Peyer's patch (tissue), 4 donors: ENCODE results near the gene OXNAD1. TPM values are rescaled to one million over a fixed set of nuclear protein-coding genes. Genes with fewer than 3 reads are reported as not detected.

Source experiments
- DNase-seq, 3 donors: peaks; one replicate each; pipeline ENCODE4 v3.0.0-alpha.2; 2017 to 2019
- H3K27ac ChIP-seq, 4 donors: fragments of 200-600 bp; sonication (generic); one replicate each; pipeline ENCODE4 v1.5.1; 2016 to 2019
- H3K27me3 ChIP-seq, 2 donors: fragments of 200-600 bp; sonication (generic); one replicate each; pipeline ENCODE4 v1.5.1; 2019
- H3K36me3 ChIP-seq, 3 donors: fragments of 200-600 bp; sonication (generic); one replicate each; pipeline ENCODE4 v1.5.1; 2016 to 2019
- H3K4me1 ChIP-seq, 4 donors: fragments of 200-600 bp; sonication (generic); one replicate each; pipeline ENCODE4 v1.5.1; 2016 to 2019
- H3K4me3 ChIP-seq, 4 donors: fragments of 200-600 bp; sonication (generic); 1 replicate in 3 of 4; 2 replicates in 1 of 4; pipeline ENCODE4 v1.5.1; 2016 to 2019; ENCODE audit warnings: mild to moderate bottlenecking in 1 of 4
- H3K9me3 ChIP-seq, 4 donors: fragments of 200-600 bp; sonication (generic); one replicate each; pipeline ENCODE4 v1.5.1; 2016 to 2019; ENCODE audit warnings: mild to moderate bottlenecking in 1 of 4
- POLR2A ChIP-seq, 2 donors: fragments of 450-650 bp; IDR thresholded peaks; one replicate each; pipeline ENCODE4 v1.5.1; 2017; ENCODE audit warnings: antibody characterized with exemption in 2 of 2, mild to moderate bottlenecking in 2 of 2, moderate library complexity in 2 of 2
- total RNA-seq, 4 donors: library from RNA; depleted of rRNA; stranded (reverse); fragments of >200 nt; gene quantifications; one replicate each; pipeline ENCODE4 v1.1.0, GENCODE V29; 2016
- TF ChIP-seq, protein P1 (sequence below), 6 experiments: fragments of 450-650 bp in 4 of 6; fragments of 200-600 bp in 2 of 6; sonication (generic) in 1 of 6; IDR thresholded peaks; one replicate each; pipeline ENCODE4 v1.5.1; 2017 to 2019; ENCODE audit warnings: antibody characterized with exemption in 6 of 6, mild to moderate bottlenecking in 3 of 6, moderate library complexity in 1 of 6

OXNAD1 gene
- total RNA-seq, 4 donors from 2014 or later = 44.5 to 45.8 (median 45.2) TPM

DNA sequence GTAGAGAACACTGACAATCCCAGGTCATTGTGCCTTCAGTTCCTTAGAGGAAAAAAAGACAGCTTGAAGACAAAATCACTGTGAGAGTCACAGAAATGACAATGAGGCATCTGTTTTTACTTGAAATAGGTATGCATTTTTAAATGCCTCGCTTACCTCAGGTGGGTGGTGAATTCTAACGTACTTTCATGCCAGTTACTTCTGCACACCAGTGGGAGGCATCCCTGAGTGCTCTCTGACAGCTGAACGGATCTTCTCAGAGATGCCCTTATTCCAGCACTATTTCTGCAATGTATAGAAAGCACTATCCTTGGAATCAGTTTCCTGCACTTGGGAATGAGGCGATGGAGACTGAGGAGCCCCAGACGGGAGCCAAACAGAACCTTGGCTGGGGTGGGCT, 16.5 kb upstream of the OXNAD1 start:
- no peak for DNase-seq
- TF ChIP-seq, protein P1, sequence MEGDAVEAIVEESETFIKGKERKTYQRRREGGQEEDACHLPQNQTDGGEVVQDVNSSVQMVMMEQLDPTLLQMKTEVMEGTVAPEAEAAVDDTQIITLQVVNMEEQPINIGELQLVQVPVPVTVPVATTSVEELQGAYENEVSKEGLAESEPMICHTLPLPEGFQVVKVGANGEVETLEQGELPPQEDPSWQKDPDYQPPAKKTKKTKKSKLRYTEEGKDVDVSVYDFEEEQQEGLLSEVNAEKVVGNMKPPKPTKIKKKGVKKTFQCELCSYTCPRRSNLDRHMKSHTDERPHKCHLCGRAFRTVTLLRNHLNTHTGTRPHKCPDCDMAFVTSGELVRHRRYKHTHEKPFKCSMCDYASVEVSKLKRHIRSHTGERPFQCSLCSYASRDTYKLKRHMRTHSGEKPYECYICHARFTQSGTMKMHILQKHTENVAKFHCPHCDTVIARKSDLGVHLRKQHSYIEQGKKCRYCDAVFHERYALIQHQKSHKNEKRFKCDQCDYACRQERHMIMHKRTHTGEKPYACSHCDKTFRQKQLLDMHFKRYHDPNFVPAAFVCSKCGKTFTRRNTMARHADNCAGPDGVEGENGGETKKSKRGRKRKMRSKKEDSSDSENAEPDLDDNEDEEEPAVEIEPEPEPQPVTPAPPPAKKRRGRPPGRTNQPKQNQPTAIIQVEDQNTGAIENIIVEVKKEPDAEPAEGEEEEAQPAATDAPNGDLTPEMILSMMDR (IDR thresholded peaks at IDR 0.05) = no peak
- TF ChIP-seq POLR2A (IDR thresholded peaks at IDR 0.05) = no peak
- Histone ChIP-seq H3K4me1 (peaks cover 0 to 16% (median 5%) of the 10 kb centered on the region in 4 donors), H3K27me3 (no peaks in the 10 kb centered on the region), H3K9me3 (no peaks in the 10 kb centered on the region), H3K36me3 (no peaks in the 10 kb centered on the region), H3K4me3 (no peak overlapping the region), H3K27ac (no peak overlapping the region)

DNA sequence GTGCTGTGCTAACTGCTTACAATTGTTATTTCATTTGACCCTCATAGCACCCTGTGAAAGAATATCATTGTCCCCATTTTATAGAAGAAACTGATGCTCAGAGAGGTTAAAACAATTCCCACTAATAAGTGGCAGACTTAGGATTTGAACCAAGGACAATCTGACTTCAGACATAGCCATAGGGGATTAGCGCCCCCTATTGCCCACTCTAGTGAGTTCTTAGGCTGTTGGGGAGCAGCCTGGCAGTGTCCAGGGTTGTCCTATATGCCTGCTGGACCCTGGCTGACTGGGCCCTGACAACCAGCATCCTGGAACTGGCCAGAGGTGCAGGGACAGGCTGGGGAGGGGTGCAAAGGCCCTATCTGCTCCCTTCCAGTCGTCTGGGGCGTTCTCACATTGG, 15.7 kb upstream of the OXNAD1 start:
- no peak for TF ChIP-seq POLR2A (IDR thresholded peaks at IDR 0.05)
- TF ChIP-seq, protein P1 (IDR thresholded peaks at IDR 0.05) = peak in 1 of 6 experiments; percentile 32
- no peak for DNase-seq
- no peaks in the 10 kb centered on the region for H3K9me3 ChIP-seq
- H3K36me3 ChIP-seq = no peaks in the 10 kb centered on the region
- H3K27me3 ChIP-seq = no peaks in the 10 kb centered on the region
- no peak overlapping the region for H3K4me3 ChIP-seq
- peaks cover 0 to 17% (median 5%) of the 10 kb centered on the region in 4 donors for H3K4me1 ChIP-seq
- H3K27ac ChIP-seq = no peak overlapping the region

DNA sequence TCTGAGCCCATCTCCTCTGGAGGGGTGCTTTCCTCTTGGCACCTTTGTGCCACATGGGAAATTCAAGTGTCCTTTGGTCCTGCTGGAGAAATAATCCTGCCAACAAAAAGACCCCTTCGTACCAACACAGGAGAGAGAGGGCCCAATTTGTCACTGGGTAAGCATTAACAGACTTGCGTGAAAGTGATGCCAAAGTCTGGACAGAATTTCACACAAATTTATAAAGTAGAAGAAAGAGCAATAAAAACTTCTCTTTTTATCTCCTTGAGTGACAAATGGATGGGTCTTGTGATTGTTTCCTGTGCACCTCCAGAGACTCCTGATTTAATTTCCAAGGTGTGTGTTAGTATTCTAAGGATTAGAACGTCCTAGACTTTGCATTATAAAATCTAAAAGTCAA, 15.1 kb upstream of the OXNAD1 start:
- DNase-seq = no peak
- TF ChIP-seq POLR2A (IDR thresholded peaks at IDR 0.05) = no peak
- TF ChIP-seq, protein P1 (IDR thresholded peaks at IDR 0.05) = no peak
- Histone ChIP-seq H3K27me3 (no peaks in the 10 kb centered on the region), H3K27ac (no peak overlapping the region), H3K36me3 (no peaks in the 10 kb centered on the region), H3K4me3 (no peak overlapping the region), H3K9me3 (no peaks in the 10 kb centered on the region), H3K4me1 (peaks cover 0 to 17% (median 5%) of the 10 kb centered on the region in 4 donors)

DNA sequence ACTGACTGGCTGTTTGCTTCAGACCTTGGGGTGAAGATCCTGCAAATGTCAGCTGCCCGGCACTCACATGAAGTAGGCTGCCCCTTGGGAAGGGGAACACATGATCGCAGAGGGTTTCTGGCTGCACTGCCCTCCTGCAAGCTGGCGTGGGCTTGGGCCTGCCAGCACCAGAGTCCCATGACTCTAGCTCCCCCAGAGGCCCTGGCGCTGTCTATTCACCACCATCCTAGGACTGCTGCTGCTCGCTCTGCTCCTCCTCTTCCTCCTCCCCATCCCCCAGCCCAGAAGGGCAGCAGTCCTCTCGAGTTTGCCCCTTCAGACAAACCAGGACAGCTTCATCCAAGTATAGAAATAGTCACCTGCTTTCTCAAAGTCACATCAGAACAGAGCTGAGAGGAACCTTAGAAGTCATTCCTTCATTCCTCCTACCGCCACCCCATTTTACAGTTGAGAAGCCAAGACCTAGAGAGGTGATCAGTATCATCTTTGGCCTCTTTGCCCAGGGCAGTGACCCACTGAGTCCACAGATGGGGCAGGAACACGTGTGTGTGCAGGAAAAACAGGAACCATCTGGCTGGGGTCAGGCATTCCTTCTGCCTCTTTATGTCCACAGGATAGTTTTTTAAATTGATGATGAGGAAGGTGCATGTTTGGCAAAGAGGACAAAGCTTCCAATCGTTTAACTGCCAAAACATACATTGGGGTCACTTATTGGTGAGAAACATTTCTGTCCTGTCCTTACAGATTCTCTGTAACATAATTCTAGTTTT, 13.5 kb upstream of the OXNAD1 start:
- Histone ChIP-seq H3K27me3 (no peaks in the 10 kb centered on the region), H3K9me3 (no peaks in the 10 kb centered on the region), H3K4me1 (peaks cover 0 to 17% (median 5%) of the 10 kb centered on the region in 4 donors), H3K36me3 (no peaks in the 10 kb centered on the region), H3K4me3 (no peak overlapping the region), H3K27ac (peak overlapping the region in 3 of 4 donors; percentile 53 to 82 (median 59))
- no peak for DNase-seq
- TF ChIP-seq POLR2A (IDR thresholded peaks at IDR 0.05) = no peak

DNA sequence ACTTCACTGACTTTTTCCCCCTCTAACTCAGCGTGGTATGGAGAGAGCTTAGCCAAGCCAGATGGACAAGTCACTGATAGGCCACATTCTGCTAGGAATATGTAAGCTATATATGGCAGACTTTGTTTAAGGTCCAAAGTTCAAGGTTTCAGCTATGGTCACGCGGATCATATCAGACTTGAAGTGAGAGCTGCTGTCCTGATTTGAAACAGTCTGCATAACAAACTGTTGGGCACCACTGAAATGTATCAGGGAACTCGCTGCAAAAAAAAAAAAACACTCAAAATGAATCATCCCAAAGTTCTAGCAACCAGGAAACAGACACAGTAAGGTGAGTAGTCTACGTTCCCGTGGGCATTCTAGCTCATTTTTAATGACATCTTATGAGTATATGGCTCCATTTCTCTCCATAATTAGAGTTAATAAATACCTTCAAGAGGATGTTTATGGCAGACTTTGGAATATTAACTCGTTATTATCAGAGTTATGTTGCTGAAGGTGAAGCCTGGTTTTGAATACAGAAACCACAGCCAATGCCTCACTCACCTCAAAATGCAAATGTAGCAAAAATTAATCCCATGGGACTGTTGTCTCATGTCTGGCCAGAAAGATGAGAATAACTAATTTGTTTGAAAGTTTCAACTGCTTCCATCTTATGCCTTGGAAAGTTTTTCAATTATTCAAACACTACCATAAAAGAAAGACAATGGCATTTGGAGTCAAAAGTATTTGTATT, 12.6 kb upstream of the OXNAD1 start:
- TF ChIP-seq, protein P1 (IDR thresholded peaks at IDR 0.05) = no peak
- peak in 1 of 2 donors; percentile 20 for TF ChIP-seq POLR2A (IDR thresholded peaks at IDR 0.05)
- peak in 1 of 3 donors; percentile 59 for DNase-seq
- peak overlapping the region in 2 of 4 donors; percentile 53 to 82 for H3K27ac ChIP-seq
- H3K4me3 ChIP-seq = no peak overlapping the region
- no peaks in the 10 kb centered on the region for H3K36me3 ChIP-seq
- no peaks in the 10 kb centered on the region for H3K9me3 ChIP-seq
- H3K27me3 ChIP-seq = no peaks in the 10 kb centered on the region
- H3K4me1 ChIP-seq = peaks cover 0 to 17% (median 3%) of the 10 kb centered on the region in 4 donors

DNA sequence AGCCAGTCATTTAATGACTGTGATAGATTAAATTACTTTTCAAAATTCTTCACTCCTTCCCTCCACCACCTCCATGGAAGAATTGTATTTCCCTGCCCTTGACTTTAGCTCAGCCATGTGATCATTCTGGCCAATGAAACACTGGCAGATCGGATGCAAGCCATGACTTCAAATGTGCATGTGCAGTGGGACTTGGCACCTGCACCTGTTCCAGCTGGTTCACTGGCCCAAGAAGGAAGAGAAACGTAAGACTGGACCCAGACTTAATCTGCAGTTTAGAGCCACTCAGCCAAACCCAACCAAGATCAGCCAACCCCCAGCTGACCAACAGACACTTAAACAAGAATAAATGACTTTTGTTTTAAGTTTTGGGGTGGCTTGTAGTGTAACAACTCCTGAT, 12.0 kb upstream of the OXNAD1 start:
- H3K9me3 ChIP-seq = no peaks in the 10 kb centered on the region
- no peak for DNase-seq
- no peak overlapping the region for H3K4me3 ChIP-seq
- H3K27me3 ChIP-seq = no peaks in the 10 kb centered on the region
- TF ChIP-seq, protein P1 (IDR thresholded peaks at IDR 0.05) = no peak
- TF ChIP-seq POLR2A (IDR thresholded peaks at IDR 0.05) = no peak
- H3K27ac ChIP-seq = peak overlapping the region in 3 of 4 donors; percentile 12 to 82 (median 53)
- H3K36me3 ChIP-seq = no peaks in the 10 kb centered on the region
- peaks cover 0 to 17% (median 0%) of the 10 kb centered on the region in 4 donors for H3K4me1 ChIP-seq
